ENCODE results near the gene ENPP1.

The ENPP1 gene

DNA sequence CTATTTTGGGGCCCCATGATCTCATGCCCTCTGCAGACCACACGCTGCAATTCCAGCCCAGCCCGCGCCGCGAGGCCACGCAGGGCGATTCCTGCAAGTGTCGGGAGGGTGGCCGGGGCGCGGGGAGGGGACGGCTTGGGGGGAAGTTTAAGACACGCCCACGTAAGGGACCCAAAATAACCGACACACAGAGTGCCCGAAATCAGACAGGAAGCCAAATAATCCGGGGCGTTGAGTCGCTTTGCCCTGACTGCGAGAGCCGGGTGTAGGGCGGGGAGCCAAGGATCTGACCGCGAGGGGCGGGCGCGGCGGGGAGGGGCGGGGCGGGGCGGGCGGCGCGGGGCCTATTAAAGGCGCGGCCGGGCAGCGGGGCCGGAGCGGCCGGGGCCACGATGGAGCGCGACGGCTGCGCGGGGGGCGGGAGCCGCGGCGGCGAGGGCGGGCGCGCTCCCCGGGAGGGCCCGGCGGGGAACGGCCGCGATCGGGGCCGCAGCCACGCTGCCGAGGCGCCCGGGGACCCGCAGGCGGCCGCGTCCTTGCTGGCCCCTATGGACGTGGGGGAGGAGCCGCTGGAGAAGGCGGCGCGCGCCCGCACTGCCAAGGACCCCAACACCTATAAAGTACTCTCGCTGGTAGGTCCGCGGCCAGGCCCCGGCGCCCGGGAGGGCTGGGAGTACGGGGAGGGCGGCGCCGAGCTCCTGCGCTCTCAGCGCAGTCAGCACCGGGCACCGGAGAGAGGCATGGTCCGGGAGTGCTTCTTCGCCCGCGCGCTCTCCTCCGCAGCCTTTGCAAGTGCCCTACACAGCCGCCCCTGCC lies at the start of gene ENPP1:
Gene ENPP1, plus strand, starts transcription at position 377 of the 816 bp plus-strand sequence. Its CDS starts 16 bp downstream, at position 393.
- peak in 1 of 2 donors; percentile 13 for DNase-seq (ENCODE audit: low read depth in 2 of 2)

DNA sequence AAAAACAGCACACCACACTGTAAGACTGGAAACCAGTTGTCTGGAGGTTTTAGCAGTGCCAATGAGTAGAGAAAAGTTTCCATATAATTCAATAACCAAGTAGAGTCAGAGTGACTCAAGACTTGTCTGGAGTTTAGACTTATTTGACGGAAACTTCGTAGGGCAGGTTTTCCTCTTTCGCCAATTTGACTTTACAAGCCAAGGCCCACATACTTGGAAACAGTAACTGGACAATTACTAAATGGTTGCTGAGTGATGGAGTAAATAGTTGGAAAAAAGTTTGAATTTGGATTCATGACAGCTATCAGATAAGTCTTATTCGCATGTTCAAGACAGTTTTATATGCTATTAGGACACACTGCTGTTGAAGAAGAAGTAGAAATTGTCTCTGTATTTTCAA lies 48.9 kb upstream of the ENPP1 start:
- DNase-seq (ENCODE audit: low read depth in 2 of 2): no peak

DNA sequence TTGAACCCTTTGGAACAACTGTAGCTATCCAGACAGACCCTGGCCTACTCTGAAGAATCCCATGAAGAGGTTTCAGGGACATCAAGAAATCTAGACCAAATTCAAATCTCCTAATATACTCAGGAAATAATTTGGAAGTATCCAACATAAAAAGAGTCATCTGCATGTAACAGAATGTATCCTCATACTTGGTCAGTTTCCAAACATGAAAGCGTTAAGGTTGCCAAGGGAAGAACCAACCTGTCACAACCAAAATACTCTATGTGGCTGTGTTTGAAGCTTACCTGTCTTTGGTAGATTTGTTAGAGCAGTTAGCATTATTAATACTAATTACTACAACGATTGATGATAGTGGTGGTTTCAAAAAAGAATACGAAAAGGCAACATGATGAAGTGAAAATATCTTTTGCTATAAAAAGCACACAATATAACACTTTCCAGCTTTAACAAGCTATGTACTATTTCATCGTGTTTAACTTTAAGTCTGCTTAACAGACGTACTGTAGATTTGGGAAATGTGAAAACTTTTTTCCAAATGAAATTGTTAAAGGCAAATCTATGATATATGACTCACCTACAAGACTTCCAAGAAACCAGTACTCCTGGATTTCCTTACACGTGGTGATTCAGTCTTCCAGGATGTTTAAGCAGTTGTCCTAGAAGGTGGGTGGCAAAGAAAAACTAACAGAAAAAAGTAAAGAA lies 46.6 kb upstream of the ENPP1 start:
- DNase-seq (ENCODE audit: low read depth in 2 of 2): no peak

DNA sequence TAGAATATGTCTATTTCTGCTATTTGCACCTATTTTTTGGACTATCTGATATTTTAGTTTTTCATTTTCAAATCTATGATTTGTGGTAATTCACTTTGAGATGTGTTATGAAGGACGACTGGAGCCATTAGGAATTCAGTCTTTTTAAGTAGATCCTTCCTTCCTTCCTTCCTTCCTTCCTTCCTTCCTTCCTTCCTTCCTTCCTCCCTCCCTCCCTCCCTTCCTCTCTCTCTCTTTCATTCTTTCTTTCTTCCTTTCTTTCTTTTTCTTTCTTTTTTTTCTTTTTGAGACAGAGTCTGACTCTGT lies 46.1 kb upstream of the ENPP1 start:
- no peak for DNase-seq (ENCODE audit: low read depth in 2 of 2)

DNA sequence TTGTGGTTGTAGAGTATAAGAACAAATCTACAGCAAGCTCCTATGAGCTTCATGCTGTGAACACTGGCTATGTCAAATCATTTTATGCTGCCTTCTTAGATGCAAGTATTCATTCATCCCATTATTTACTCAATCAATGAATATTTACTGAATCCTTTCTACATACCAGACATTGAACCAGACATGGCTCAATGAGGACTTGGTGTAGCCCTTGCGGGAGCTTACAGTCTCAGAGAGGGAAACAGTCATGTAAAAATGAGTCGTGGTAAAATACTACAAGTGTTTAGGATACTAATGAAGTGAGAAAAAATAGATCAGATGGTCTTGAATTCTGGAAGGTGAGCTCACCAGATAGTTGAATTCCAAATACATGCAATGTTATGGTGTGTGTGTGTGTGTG lies 44.8 kb upstream of the ENPP1 start:
- DNase-seq (ENCODE audit: low read depth in 2 of 2): no peak

DNA sequence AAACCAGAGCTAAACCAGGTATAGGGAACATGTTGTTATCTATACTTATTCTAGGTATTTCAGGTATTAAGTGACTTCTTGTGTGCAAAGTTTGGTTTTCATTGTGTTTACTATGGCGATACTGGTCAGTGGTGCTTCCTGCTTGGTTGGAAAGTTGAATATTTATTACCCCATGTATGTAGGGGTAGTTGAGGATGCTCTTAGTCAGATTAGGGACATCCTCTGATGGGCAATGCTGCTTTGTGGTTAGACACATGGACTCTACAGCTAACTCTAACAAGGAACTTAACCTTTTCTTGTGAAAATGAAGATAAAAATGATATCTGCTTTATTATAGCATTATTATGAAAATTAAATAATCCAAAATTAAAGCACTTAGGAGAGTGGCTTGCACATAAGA lies 44.1 kb upstream of the ENPP1 start:
- DNase-seq (ENCODE audit: low read depth in 2 of 2): no peak

DNA sequence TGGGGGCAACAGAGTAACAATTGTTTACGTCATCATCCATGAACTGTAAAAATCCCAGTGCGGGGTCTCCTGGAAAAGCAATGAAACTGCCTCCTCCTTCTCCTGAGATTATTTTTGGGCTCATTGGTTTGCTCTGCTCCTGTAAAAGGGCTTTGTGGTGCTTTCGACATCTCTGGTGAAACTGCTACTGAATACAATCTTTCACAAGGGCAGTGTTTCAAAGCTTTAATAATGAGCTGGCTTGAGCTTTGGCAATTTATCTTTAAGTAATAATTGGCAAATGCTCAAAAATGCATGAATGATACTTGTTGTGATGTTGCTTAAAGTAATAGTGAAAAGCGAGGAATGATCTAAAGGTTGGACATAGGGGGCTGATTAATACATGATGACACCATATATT lies 43.5 kb upstream of the ENPP1 start:
- no peak for DNase-seq (ENCODE audit: low read depth in 2 of 2)

DNA sequence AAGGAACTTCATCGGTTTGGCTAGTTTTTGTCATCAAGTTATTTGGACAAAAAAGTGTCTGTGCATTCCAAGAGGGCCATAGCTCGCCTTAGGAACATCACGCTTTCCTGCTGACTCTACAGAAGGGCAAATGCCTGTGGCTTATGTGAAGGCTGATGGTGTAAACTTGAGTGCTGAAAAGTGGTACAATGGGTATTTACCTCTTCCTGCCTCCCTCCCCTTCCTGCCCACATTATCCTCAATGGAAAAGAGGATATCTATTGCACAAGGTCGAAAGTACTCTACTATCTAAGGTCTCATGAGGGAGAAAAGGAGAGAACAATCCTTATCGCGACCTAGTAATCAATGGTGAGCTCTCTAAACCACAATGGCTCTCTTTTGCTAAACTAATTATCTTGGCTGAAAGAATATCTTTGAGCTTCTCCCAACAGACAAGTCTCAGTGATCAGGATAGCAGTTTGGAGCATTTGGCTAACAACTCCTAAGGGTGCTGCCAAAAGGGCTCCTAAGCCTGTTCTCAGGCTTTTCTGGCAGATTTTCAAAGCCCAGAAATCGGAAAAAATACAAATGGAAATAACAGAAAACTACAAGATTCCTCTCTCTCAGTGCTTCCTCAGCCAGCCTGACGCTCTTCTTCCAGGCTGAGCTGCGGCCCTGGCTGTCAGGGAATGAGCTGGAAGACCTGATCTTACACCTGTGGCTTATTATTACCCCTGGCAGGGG lies 42.6 kb upstream of the ENPP1 start:
- no peak for DNase-seq (ENCODE audit: low read depth in 2 of 2)

DNA sequence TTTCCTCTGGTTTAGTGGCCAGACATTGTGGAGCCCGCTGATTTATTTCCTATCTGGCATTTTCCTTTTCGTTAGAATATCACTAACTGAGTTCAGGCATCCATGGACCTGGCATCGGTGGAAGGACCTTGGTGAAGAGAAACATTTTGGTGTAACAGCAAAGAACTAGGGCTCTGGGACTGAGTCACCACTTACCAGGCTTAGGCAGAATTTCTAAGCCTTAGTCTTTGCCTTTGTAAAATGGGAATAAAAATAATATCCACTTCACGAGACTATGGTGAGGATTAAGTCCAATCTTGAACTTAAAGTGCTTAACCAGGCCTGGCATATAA lies 42.0 kb upstream of the ENPP1 start:
- no peak for DNase-seq (ENCODE audit: low read depth in 2 of 2)

DNA sequence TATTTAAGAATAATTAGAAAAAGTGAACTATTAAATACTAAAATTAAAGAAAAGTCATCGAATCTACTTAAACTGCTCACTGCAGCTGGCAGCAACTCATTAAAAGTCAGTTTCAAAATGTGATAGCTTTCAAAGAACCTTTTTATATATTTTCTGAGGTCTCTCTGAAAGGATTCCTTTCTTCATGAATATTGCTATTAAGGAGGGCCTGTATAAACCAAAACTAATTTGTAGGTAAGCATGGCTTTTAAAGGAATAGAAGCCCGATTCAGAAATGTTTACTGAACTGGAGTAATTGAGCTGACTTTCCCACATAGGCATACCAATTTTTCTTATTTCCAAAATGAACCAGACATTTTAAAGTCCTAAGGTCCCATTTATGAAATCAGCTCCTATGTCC lies 41.2 kb upstream of the ENPP1 start:
- no peak for DNase-seq (ENCODE audit: low read depth in 2 of 2)

DNA sequence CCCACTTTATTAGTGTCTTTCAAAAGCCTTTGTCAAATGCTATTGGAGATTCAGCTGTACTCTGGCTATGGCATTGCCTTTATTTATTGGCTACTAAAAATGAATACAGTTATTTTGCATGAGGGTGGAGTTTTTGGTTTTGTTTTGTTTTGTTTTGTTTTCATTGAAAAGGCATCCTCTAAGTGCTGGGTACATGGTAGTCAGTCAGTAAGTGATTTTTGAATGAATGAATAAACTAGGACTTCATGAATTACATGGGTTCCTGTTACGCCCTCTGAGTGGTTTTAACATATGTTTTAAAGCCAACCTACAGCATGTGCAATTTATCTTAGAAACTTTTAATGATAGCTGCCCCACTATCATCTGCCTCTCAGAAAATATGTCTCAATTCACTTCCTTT lies 38.9 kb upstream of the ENPP1 start:
- DNase-seq (ENCODE audit: low read depth in 2 of 2): no peak

DNA sequence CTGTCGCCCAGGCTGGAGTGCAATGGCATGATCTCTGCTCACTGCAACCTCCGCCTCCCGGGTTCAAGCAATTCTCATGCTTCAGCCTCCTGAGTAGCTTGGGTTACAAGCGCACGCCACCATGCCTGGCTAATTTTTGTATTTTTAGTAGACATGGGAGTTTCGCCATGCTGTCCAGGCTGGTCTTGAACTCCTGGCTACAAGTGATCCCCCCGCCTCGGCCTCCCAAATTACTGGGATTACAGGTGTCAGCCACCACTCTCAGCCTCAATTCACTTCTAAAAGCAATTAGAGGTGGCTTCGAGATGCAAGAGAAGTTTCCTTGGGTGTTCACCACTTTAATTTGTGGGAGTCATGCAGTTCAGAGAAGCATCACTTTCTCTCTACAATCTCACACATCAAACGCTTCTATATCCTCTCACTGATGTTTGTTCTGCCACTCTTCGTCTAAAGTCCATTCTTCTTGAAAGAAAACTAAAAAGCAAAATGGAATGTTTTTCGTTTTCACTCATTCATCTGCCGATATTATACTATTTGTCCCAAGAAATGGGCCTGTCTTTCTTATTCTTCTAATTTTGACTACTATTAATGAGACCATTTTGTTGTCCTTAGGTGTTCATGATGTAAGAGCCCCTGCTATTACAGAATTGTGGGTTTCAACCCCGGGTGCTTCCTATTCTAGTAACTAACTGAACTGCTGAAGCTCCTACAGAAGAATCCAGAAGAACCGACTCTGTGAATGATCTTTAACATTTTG lies 38.3 kb upstream of the ENPP1 start:
- DNase-seq (ENCODE audit: low read depth in 2 of 2): no peak

DNA sequence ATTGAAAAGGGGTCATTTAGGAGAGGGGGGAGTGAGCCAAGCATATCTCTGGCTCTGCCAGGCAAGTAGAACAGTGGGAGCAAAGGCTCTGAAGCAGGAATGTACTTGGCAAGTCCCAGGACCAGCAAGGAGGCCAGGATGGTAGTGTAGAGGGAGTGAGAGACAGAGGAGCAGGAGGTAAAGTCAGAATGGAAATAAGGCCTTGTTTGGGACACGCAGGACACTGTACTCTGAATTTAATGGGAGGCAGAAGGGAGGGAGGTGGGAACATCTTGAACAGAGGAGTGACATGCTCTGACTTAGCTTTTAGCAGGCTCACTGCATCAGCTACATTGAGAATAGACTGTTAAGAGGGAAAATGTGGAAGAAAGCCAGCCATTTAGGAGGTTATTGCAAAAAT lies 37.0 kb upstream of the ENPP1 start:
- no peak for DNase-seq (ENCODE audit: low read depth in 2 of 2)

DNA sequence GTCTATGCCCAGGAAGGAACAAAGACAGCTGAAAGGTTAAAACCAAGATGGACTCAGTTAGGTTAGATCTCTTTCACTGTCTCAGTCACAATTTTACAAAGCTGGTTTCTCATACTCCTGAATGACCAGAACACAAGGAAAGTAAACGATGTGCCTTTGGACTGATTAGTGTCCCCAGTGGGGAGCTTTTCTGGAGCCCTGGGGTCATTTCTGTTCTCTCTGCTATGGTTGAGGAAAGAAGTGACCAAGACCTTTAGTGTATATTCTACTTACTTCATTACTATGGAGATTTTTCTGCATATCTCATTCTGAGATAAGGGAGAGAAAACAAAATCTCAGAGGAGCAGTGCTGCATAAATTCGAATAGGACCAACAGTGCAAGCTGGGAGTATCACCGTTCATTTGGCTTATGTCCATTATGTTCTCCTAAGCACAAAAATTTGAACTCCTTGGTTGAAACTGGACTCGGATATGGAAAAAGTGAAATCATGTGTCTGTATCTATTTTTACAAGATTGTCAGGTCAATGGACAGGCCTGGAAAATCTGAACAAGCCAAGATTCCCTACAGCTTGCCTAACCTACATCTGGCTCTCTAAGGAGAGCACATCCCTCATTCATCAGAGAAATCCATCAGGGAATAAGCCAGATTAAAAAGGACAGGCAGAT lies 34.4 kb upstream of the ENPP1 start:
- no peak for DNase-seq (ENCODE audit: low read depth in 2 of 2)

DNA sequence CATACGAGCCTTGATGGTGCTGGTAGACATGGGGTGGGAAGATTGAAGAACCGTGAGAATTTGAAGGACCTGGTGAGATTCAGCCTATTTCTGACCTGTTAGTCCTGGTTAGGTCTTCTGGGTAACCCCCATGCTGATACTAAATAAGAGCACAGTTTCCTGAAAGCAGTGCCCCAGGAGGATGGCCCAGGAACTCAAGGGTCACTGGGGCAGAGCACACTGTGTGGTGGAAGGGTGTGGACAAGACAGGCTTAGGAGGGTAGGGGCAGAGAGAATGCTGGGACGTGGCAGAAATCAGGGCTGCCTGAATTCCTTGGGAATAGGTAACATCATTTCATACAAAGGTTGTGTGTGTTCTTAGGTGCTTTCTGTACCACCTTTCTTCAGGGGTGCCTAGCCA lies 31.9 kb upstream of the ENPP1 start:
- no peak for DNase-seq (ENCODE audit: low read depth in 2 of 2)

DNA sequence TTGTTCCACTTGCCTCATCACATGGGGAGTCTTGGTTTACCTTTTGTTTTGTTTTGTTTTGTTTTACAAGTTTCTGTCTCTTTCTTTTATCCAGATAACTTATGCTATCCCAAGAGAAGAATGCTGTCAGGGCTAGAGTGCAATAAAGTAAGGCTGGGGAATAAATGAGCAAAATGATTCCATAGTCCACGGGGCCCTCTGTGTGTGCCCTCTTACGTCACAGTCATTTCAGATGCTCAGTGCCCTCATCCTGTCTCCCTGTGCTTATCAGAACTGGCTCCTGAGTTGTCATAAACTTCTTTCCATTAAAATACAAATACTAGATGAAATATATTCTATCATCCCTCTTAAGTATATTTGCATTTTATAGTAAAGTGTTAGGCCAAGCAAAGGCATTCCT lies 30.8 kb upstream of the ENPP1 start:
- no peak for DNase-seq (ENCODE audit: low read depth in 2 of 2)

DNA sequence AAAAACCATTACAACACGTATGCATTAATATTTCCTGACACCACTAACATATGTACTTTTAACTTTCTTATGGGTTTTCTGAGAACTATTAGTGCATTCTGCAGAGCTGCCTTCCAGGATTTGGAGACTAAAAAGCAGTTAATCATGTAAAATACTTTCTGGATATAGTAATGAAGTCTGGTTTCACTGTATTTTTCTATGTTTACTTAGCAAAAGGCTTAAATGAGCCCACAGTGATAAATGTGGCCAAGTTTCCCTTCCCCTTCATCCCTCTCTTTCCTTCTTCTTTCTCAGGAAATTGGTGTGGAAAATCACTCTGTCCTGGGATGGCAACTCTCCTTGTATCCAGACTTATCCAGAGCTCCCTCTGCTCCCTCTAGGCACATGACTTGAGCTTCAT lies 29.7 kb upstream of the ENPP1 start:
- DNase-seq (ENCODE audit: low read depth in 2 of 2): no peak

DNA sequence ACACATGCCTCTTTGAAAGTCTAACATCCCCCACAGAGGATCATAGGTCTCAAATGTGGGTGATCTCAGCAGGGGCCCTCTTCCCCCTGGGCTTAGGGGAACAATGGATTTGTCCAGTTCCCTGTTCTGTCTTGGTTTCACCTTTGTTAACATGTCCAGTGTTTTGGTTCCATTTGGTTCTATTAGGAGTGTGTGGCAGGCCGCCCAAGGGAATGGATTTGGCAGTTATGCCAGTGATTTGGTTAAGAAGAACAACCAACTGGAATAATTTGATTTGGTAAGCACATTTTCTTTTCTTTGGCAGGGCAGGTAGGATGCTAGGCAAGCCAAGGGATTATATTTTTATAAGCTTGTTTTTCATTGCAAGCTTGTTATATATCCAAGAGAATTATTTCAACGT lies 28.5 kb upstream of the ENPP1 start:
- no peak for DNase-seq (ENCODE audit: low read depth in 2 of 2)

DNA sequence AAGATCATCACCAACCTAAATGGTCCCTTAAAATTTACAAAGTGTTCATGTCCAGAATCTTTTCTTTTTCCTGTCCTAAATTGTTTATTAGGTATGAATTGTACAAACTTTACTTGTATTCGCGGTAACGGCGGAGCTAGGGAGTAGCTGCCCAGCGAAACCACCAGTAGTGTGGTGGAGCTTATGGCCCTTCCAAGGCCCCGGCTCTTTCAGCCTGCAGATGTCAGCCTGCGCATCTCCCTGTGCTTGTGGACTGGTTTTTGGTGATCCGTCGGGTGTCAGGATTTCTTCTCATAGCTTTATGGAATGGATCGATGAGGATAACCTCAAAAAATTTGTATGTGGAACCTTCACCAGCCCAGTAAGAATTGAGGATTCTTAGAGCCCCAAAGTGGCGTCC lies 27.2 kb upstream of the ENPP1 start:
- no peak for DNase-seq (ENCODE audit: low read depth in 2 of 2)

DNA sequence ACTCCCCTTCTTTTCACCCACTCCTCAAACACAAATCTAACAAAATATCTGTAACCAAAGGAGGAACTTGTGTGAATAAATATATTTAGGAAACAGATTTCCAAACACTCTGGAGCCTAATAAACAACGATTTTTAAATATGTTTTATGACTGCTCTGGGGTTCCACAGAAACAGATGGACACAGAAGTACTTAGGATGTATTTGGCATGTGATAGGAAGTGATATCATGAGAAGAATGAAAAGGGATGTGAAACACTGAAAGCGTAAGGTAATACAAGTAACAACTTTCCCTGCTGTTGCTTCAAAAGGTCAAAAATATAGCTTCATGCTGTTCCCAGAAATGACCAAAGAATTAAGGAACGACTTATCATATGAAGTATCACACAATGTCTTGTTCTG lies 26.1 kb upstream of the ENPP1 start:
- no peak for DNase-seq (ENCODE audit: low read depth in 2 of 2)

DNA sequence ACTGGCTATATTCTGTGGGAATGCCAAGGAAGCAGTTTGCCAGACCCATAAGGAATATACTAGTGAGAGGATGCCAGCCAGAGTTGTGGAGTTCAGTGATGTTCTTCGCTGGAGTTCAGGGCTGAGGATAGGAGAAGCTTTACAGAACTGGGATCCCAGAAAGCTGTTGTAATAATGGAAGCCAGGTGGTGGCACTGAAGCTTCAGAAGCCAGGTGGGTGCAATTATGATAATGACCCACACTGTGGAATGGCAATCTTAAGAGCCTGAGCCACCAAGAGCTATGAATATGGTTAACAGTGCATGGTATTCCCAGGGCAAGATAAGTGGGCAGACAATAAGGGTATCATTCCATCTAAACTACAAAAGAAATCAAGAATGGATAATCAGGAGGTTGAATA lies 25.1 kb upstream of the ENPP1 start:
- DNase-seq (ENCODE audit: low read depth in 2 of 2): no peak

DNA sequence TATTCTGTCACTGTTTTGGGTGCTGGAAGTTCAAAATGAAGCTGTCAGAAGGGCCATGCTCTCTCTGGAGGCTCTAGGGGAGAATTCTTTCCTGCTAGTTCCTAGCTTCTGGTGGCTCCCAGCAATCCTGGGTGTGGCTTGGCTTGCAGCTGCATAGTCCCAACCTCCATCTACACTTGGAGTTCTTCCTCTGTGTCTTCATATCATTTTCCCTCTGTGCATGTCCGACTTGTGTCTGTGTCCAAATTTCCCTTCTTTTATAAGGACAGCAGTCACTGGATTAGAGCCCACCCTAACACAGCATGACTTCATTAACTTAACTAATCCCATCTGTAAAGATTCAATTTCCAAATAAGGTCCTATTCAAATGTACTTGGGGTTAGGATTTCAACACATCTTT lies 23.3 kb upstream of the ENPP1 start:
- DNase-seq (ENCODE audit: low read depth in 2 of 2): no peak

All from stimulated activated CD8-positive, alpha-beta memory T cell treated with anti-CD3 and anti-CD28 coated beads, Interleukin-7, amount 100 ng/mL, for 1 hour (primary cell).